ENCODE data around the gene GNAQ. TPM values are rescaled to one million over a fixed set of nuclear protein-coding genes. Genes with fewer than 3 reads are reported as not detected.

GNAQ gene
- total RNA-seq, 1 experiment from 2014 or later: 48.6 TPM

DNA sequence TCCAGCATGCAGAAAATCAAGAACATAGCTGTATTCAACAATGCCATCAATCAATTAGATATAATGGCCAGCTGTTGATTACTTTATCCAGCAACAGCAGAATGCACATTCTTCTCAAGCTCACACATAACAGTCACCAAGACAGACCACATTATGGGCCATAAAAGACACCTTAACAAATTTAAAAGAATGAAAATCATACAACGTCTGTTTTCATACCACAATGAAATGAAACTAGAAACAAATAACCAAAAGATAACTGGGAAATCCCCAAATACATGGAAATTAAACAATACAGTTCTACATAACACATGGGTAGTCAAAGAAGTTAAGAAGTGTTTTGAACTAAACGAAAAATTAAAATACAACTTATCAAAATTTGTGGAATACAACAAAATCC is 252.6 kb downstream of the GNAQ start:
- no peaks in the 10 kb centered on the region for H3K9me3 ChIP-seq (ENCODE audit: control insufficient read depth, low read depth, low read length)
- H3K27me3 ChIP-seq (ENCODE audit: insufficient read depth, low read length): no peaks in the 10 kb centered on the region
- H4K5ac ChIP-seq (ENCODE audit: insufficient read length, low read depth, low read length): no peak overlapping the region
- H3K27ac ChIP-seq (ENCODE audit: insufficient read length, low read depth, low read length): no peak overlapping the region
- H4K91ac ChIP-seq (ENCODE audit: insufficient read length, low read depth, low read length): no peak overlapping the region
- no peak overlapping the region for H2BK120ac ChIP-seq (ENCODE audit: low read depth, low read length, poor library complexity, severe bottlenecking)
- Mint-ChIP-seq H3K36me3 (ENCODE audit: insufficient read depth in 1 of 3, low read depth in 3 of 3) (peaks cover 17 to 30% (median 24%) of the 10 kb centered on the region in 3 experiments), H3K27ac (no peak overlapping the region), H3K27me3 (ENCODE audit: low read depth) (no peaks in the 10 kb centered on the region), H3K9me3 (peaks cover 7 to 12% of the 10 kb centered on the region in 2 experiments; a peak in 4 of 5 replicates), H3K4me1 (no peaks in the 10 kb centered on the region), H3K4me3 (no peak overlapping the region)
- H3K18ac ChIP-seq (ENCODE audit: insufficient read length, low read depth, low read length): no peak overlapping the region
- no peaks in the 10 kb centered on the region for H4K20me1 ChIP-seq (ENCODE audit: control insufficient read depth, insufficient read depth, insufficient read length)
- H3T11ph ChIP-seq (ENCODE audit: low read length): no peak overlapping the region
- no peaks in the 10 kb centered on the region for H3K79me2 ChIP-seq (ENCODE audit: insufficient read depth, low read length)
- no peaks in the 10 kb centered on the region for H3K79me1 ChIP-seq (ENCODE audit: insufficient read depth, low read depth, low read length, poor library complexity, severe bottlenecking)
- H3K4ac ChIP-seq (ENCODE audit: low read depth, low read length): no peak overlapping the region
- H2AK5ac ChIP-seq (ENCODE audit: insufficient read length, low read length): no peak overlapping the region
- no peak overlapping the region for H2BK15ac ChIP-seq (ENCODE audit: low read depth, low read length)
- no CpG with 5 or more reads among the region's 2 CpGs for WGBS (ENCODE audit: extremely low coverage, insufficient read length, low lambda C conversion rate)
- H3K14ac ChIP-seq (ENCODE audit: insufficient read depth, low read length): no peak overlapping the region
- no peaks in the 10 kb centered on the region for H3K23me2 ChIP-seq (ENCODE audit: insufficient read length, low read depth, low read length, poor library complexity, severe bottlenecking)
- H3K56ac ChIP-seq (ENCODE audit: insufficient read length, low read depth, low read length): no peak overlapping the region
- H4K8ac ChIP-seq (replicated peaks; ENCODE audit: insufficient read length, low read depth, low read length): no peak overlapping the region
- DNase-seq: no peak
- H2AFZ ChIP-seq (ENCODE audit: low read length): no peak overlapping the region
- no peak overlapping the region for H3K9ac ChIP-seq (ENCODE audit: extremely low read depth, insufficient read length, low read length)
- TF ChIP-seq CTCF (conservative IDR thresholded peaks at IDR 0.05): no peak
- no peak overlapping the region for H2BK20ac ChIP-seq (ENCODE audit: low read depth, low read length, poor library complexity, severe bottlenecking)
- no peak overlapping the region for H2BK5ac ChIP-seq (ENCODE audit: insufficient read length, low read length)
- no peak overlapping the region for H2BK12ac ChIP-seq (ENCODE audit: insufficient read length, low read depth, low read length)
- H3K4me2 ChIP-seq (ENCODE audit: insufficient read depth, insufficient read length, low read length): no peak overlapping the region
- H3K4me1 ChIP-seq (ENCODE audit: insufficient read depth, low read length): no peaks in the 10 kb centered on the region
- H3K23ac ChIP-seq (ENCODE audit: insufficient read length, low read depth, low read length): no peak overlapping the region
